Tibial nerve (tissue), 4 donors: Measurements from ENCODE around the gene SLC25A52. TPM values are rescaled to one million over a fixed set of nuclear protein-coding genes. Genes with fewer than 3 reads are reported as not detected.

Source experiments
- DNase-seq, 2 donors: peaks; one replicate each; pipeline ENCODE4 v3.0.0-alpha.2; 2019; ENCODE audit warnings: low spot score in 2 of 2
- H3K27ac ChIP-seq, 4 donors: fragments of 200-600 bp; sonication (generic) in 3 of 4; one replicate each; pipeline ENCODE4 v1.5.1; 2017 to 2019; ENCODE audit warnings: mild to moderate bottlenecking in 1 of 4
- H3K27me3 ChIP-seq, 2 donors: fragments of 200-600 bp; sonication (generic) in 1 of 2; one replicate each; pipeline versions ENCODE4 v1.5.1 to v1.6.0; 2017 to 2019
- H3K36me3 ChIP-seq, 3 donors: fragments of 200-600 bp; sonication (generic); one replicate each; pipeline ENCODE4 v1.5.1; 2018 to 2019
- H3K4me1 ChIP-seq, 4 donors: fragments of 200-600 bp; sonication (generic) in 3 of 4; one replicate each; pipeline ENCODE4 v1.5.1; 2017 to 2019
- H3K4me3 ChIP-seq, 4 donors: fragments of 200-600 bp; sonication (generic) in 3 of 4; one replicate each; pipeline ENCODE4 v1.5.1; 2017 to 2019; ENCODE audit warnings: mild to moderate bottlenecking in 1 of 4, moderate library complexity in 1 of 4
- H3K9me3 ChIP-seq, 4 donors: fragments of 200-600 bp; sonication (generic) in 3 of 4; one replicate each; pipeline ENCODE4 v1.5.1; 2017 to 2019
- CTCF ChIP-seq, 5 experiments: fragments of 200-600 bp in 3 of 5; fragments of 450-650 bp in 2 of 5; sonication (generic) in 3 of 5; IDR thresholded peaks; one replicate each; pipeline ENCODE4 v1.5.1; 2016 to 2019; ENCODE audit warnings: antibody characterized with exemption in 5 of 5, mild to moderate bottlenecking in 3 of 5, moderate library complexity in 2 of 5
- EP300 ChIP-seq, 2 donors: sonication (generic); formaldehyde crosslinking; IDR thresholded peaks; one replicate each; pipeline ENCODE4 v1.6.1; 2017; ENCODE audit warnings: antibody characterized with exemption in 2 of 2, mild to moderate bottlenecking in 1 of 2
- POLR2A ChIP-seq, 2 donors: fragments of 450-650 bp; IDR thresholded peaks; one replicate each; pipeline ENCODE4 v1.6.1; 2017; ENCODE audit warnings: antibody characterized with exemption in 2 of 2, mild to moderate bottlenecking in 2 of 2, moderate library complexity in 2 of 2
- WGBS, 2 donors: methylation state at CpG; one replicate each; pipeline ENCODE4 v1.1.5; 2018; 5-methylcytosine and 5-hydroxymethylcytosine counted together
- total RNA-seq, 4 donors: library from RNA; depleted of rRNA; stranded (reverse); fragments of >200 nt; gene quantifications; one replicate each; pipeline ENCODE4 v1.1.0, GENCODE V29; 2016

The SLC25A52 gene
- total RNA-seq, 4 donors from 2014 or later, result not detected

GRCh38 chr18:31783059-31783458, 22.4 kb upstream of the SLC25A52 start:
- Histone ChIP-seq H3K4me3 (no peak overlapping the region), H3K36me3 (no peaks in the 10 kb centered on the region), H3K27me3 (no peaks in the 10 kb centered on the region), H3K27ac (no peak overlapping the region), H3K9me3 (peaks cover 0 to 18% (median 0%) of the 10 kb centered on the region in 4 donors), H3K4me1 (no peaks in the 10 kb centered on the region)
- no peak for DNase-seq
- 70 to 77% methylated on average over 3 of the region's 3 CpGs for WGBS, 2 donors
- no peak for TF ChIP-seq POLR2A (IDR thresholded peaks at IDR 0.05)
- no peak for TF ChIP-seq EP300 (IDR thresholded peaks at IDR 0.05)
- TF ChIP-seq CTCF (IDR thresholded peaks at IDR 0.05), result no peak

GRCh38 chr18:31778391-31778950, 17.8 kb upstream of the SLC25A52 start:
- TF ChIP-seq EP300 (IDR thresholded peaks at IDR 0.05), result no peak
- no peak for TF ChIP-seq POLR2A (IDR thresholded peaks at IDR 0.05)
- TF ChIP-seq CTCF (IDR thresholded peaks at IDR 0.05), result no peak
- DNase-seq, result no peak
- no peaks in the 10 kb centered on the region for H3K4me1 ChIP-seq

GRCh38 chr18:31776093-31776492, 15.4 kb upstream of the SLC25A52 start:
- DNase-seq, result no peak
- Histone ChIP-seq H3K27ac (no peak overlapping the region), H3K9me3 (peaks cover 0 to 28% (median 0%) of the 10 kb centered on the region in 4 donors), H3K4me1 (no peaks in the 10 kb centered on the region), H3K27me3 (no peaks in the 10 kb centered on the region), H3K4me3 (no peak overlapping the region), H3K36me3 (no peaks in the 10 kb centered on the region)
- no peak for TF ChIP-seq CTCF (IDR thresholded peaks at IDR 0.05)
- TF ChIP-seq EP300 (IDR thresholded peaks at IDR 0.05), result no peak
- TF ChIP-seq POLR2A (IDR thresholded peaks at IDR 0.05), result no peak
- WGBS, 2 donors, result 46 to 71% methylated on average over 9 of the region's 9 CpGs

More at GRCh38 chr18:31778391-31778950, 17.8 kb upstream of the SLC25A52 start:
- Histone ChIP-seq H3K4me3 (no peak overlapping the region), H3K9me3 (peaks cover 0 to 23% (median 0%) of the 10 kb centered on the region in 4 donors), H3K27me3 (no peaks in the 10 kb centered on the region), H3K36me3 (no peaks in the 10 kb centered on the region), H3K27ac (no peak overlapping the region)

- 48 to 56% methylated on average over 5 of the region's 5 CpGs for WGBS, 2 donors
- DNase-seq, result no peak
Measured at GRCh38 chr18:31774962-31775361, 14.3 kb upstream of the SLC25A52 start.

GRCh38 chr18:31774477-31774785, 13.8 kb upstream of the SLC25A52 start:
- TF ChIP-seq EP300 (IDR thresholded peaks at IDR 0.05) (no peak), POLR2A (IDR thresholded peaks at IDR 0.05) (no peak), CTCF (IDR thresholded peaks at IDR 0.05) (no peak)
- peaks cover 0 to 24% (median 0%) of the 10 kb centered on the region in 4 donors for H3K9me3 ChIP-seq
- H3K4me3 ChIP-seq, result no peak overlapping the region
- 68 to 69% methylated on average over 2 of the region's 2 CpGs for WGBS, 2 donors
- no peaks in the 10 kb centered on the region for H3K4me1 ChIP-seq
- H3K36me3 ChIP-seq, result no peaks in the 10 kb centered on the region
- DNase-seq, result no peak
- no peaks in the 10 kb centered on the region for H3K27me3 ChIP-seq
- no peak overlapping the region for H3K27ac ChIP-seq

More at GRCh38 chr18:31774962-31775361, 14.3 kb upstream of the SLC25A52 start:
- no peak for TF ChIP-seq CTCF (IDR thresholded peaks at IDR 0.05)
- TF ChIP-seq POLR2A (IDR thresholded peaks at IDR 0.05), result no peak
- no peak for TF ChIP-seq EP300 (IDR thresholded peaks at IDR 0.05)
- H3K27me3 ChIP-seq, result no peaks in the 10 kb centered on the region
- H3K36me3 ChIP-seq, result no peaks in the 10 kb centered on the region
- no peak overlapping the region for H3K4me3 ChIP-seq
- H3K9me3 ChIP-seq, result peaks cover 0 to 29% (median 0%) of the 10 kb centered on the region in 4 donors
- no peaks in the 10 kb centered on the region for H3K4me1 ChIP-seq
- H3K27ac ChIP-seq, result no peak overlapping the region
